Measurements from ENCODE around the gene EEF1A1. TPM values are rescaled to one million over a fixed set of nuclear protein-coding genes. Genes with fewer than 3 reads are reported as not detected.
"Not testable (repeated sequence)": the region's sequence is repeated elsewhere in the genome, so short reads cannot be mapped to it uniquely, and the experiment has no call there.

The EEF1A1 gene
- total RNA-seq: 25,587 TPM

- H3K27ac ChIP-seq (ENCODE audit: low read depth, low read length): peak within 1 kb of the TSS; percentile 97
- peaks cover 0 to 26% (median 21%) of the 10 kb centered on the region in 3 donors for H3K27me3 ChIP-seq (ENCODE audit: control insufficient read depth in 3 of 3, insufficient read depth in 3 of 3, low read length in 3 of 3)
- H3K9ac ChIP-seq (ENCODE audit: low read depth in 1 of 3, low read length in 3 of 3): peak within 1 kb of the TSS; percentile 90 to 96 (median 95)
- H3K4me1 ChIP-seq (ENCODE audit: control insufficient read depth in 3 of 3, insufficient read depth in 3 of 3, low read length in 3 of 3): peaks cover 15 to 20% (median 18%) of the 10 kb centered on the region in 3 donors
- H3K4me3 ChIP-seq (ENCODE audit: low read length in 3 of 3): peak within 1 kb of the TSS; percentile 81 to 88 (median 87)
- peaks cover 14 to 18% (median 16%) of the 10 kb centered on the region in 3 donors for H3K36me3 ChIP-seq (ENCODE audit: control insufficient read depth in 3 of 3, insufficient read depth in 3 of 3, low read length in 3 of 3)
- no peaks in the 10 kb centered on the region for H3K9me3 ChIP-seq (ENCODE audit: control insufficient read depth in 3 of 3, low read length in 3 of 3)
Observed at GRCh38 chr6:73520688-73521350, at the start of gene EEF1A1. Gene EEF1A1, minus strand, starts transcription at chr6:73521032. Its CDS starts 1,006 bp downstream, at chr6:73520026.

GRCh38 chr6:73569121-73569520, 48.3 kb upstream of the EEF1A1 start:
- Histone ChIP-seq H3K36me3 (ENCODE audit: control insufficient read depth in 3 of 3, insufficient read depth in 3 of 3, low read length in 3 of 3) (no peaks in the 10 kb centered on the region), H3K9ac (ENCODE audit: low read depth in 1 of 3, low read length in 3 of 3) (no peak overlapping the region), H3K27me3 (ENCODE audit: control insufficient read depth in 3 of 3, insufficient read depth in 3 of 3, low read length in 3 of 3) (no peaks in the 10 kb centered on the region), H3K4me3 (ENCODE audit: low read length in 3 of 3) (no peak overlapping the region), H3K9me3 (ENCODE audit: control insufficient read depth in 3 of 3, low read length in 3 of 3) (no peaks in the 10 kb centered on the region), H3K4me1 (ENCODE audit: control insufficient read depth in 3 of 3, insufficient read depth in 3 of 3, low read length in 3 of 3) (peaks cover 7 to 19% (median 9%) of the 10 kb centered on the region in 3 donors), H3K27ac (ENCODE audit: low read depth, low read length) (no peak overlapping the region)

GRCh38 chr6:73566954-73567591, 46.2 kb upstream of the EEF1A1 start:
- Histone ChIP-seq H3K36me3 (ENCODE audit: control insufficient read depth in 3 of 3, insufficient read depth in 3 of 3, low read length in 3 of 3) (no peaks in the 10 kb centered on the region), H3K4me1 (ENCODE audit: control insufficient read depth in 3 of 3, insufficient read depth in 3 of 3, low read length in 3 of 3) (peaks cover 7 to 19% (median 9%) of the 10 kb centered on the region in 3 donors), H3K9ac (ENCODE audit: low read depth in 1 of 3, low read length in 3 of 3) (no peak overlapping the region), H3K27ac (ENCODE audit: low read depth, low read length) (no peak overlapping the region), H3K27me3 (ENCODE audit: control insufficient read depth in 3 of 3, insufficient read depth in 3 of 3, low read length in 3 of 3) (no peaks in the 10 kb centered on the region), H3K4me3 (ENCODE audit: low read length in 3 of 3) (peak overlapping the region in 1 of 3 donors; percentile 15), H3K9me3 (ENCODE audit: control insufficient read depth in 3 of 3, low read length in 3 of 3) (no peaks in the 10 kb centered on the region)

GRCh38 chr6:73566486-73566871, 45.6 kb upstream of the EEF1A1 start:
- H3K27ac ChIP-seq (ENCODE audit: low read depth, low read length); H3K27me3 ChIP-seq (ENCODE audit: control insufficient read depth in 3 of 3, insufficient read depth in 3 of 3, low read length in 3 of 3); H3K4me3 ChIP-seq (ENCODE audit: low read length in 3 of 3); H3K9me3 ChIP-seq (ENCODE audit: control insufficient read depth in 3 of 3, low read length in 3 of 3); H3K36me3 ChIP-seq (ENCODE audit: control insufficient read depth in 3 of 3, insufficient read depth in 3 of 3, low read length in 3 of 3); H3K9ac ChIP-seq (ENCODE audit: low read depth in 1 of 3, low read length in 3 of 3): not testable (repeated sequence)
- peaks cover 7 to 15% (median 9%) of the 10 kb centered on the region in 3 donors for H3K4me1 ChIP-seq (ENCODE audit: control insufficient read depth in 3 of 3, insufficient read depth in 3 of 3, low read length in 3 of 3)

- Histone ChIP-seq H3K4me3 (ENCODE audit: low read length in 3 of 3) (no peak overlapping the region), H3K9me3 (ENCODE audit: control insufficient read depth in 3 of 3, low read length in 3 of 3) (no peaks in the 10 kb centered on the region), H3K27me3 (ENCODE audit: control insufficient read depth in 3 of 3, insufficient read depth in 3 of 3, low read length in 3 of 3) (no peaks in the 10 kb centered on the region), H3K4me1 (ENCODE audit: control insufficient read depth in 3 of 3, insufficient read depth in 3 of 3, low read length in 3 of 3) (peaks cover 7 to 10% (median 7%) of the 10 kb centered on the region in 3 donors), H3K27ac (ENCODE audit: low read depth, low read length) (no peak overlapping the region), H3K36me3 (ENCODE audit: control insufficient read depth in 3 of 3, insufficient read depth in 3 of 3, low read length in 3 of 3) (no peaks in the 10 kb centered on the region), H3K9ac (ENCODE audit: low read depth in 1 of 3, low read length in 3 of 3) (no peak overlapping the region)
Observed at GRCh38 chr6:73565767-73566485, 45.1 kb upstream of the EEF1A1 start.

- H3K27ac ChIP-seq (ENCODE audit: low read depth, low read length): no peak overlapping the region
- no peak overlapping the region for H3K9ac ChIP-seq (ENCODE audit: low read depth in 1 of 3, low read length in 3 of 3)
- H3K27me3 ChIP-seq (ENCODE audit: control insufficient read depth in 3 of 3, insufficient read depth in 3 of 3, low read length in 3 of 3): no peaks in the 10 kb centered on the region
- H3K9me3 ChIP-seq (ENCODE audit: control insufficient read depth in 3 of 3, low read length in 3 of 3): no peaks in the 10 kb centered on the region
- H3K4me1 ChIP-seq (ENCODE audit: control insufficient read depth in 3 of 3, insufficient read depth in 3 of 3, low read length in 3 of 3): peaks cover 3 to 5% (median 3%) of the 10 kb centered on the region in 3 donors
- no peaks in the 10 kb centered on the region for H3K36me3 ChIP-seq (ENCODE audit: control insufficient read depth in 3 of 3, insufficient read depth in 3 of 3, low read length in 3 of 3)
- no peak overlapping the region for H3K4me3 ChIP-seq (ENCODE audit: low read length in 3 of 3)
Observed at GRCh38 chr6:73564578-73565345, 43.9 kb upstream of the EEF1A1 start.

GRCh38 chr6:73562558-73562957, 41.7 kb upstream of the EEF1A1 start:
- Histone ChIP-seq H3K9ac (ENCODE audit: low read depth in 1 of 3, low read length in 3 of 3) (no peak overlapping the region), H3K9me3 (ENCODE audit: control insufficient read depth in 3 of 3, low read length in 3 of 3) (no peaks in the 10 kb centered on the region), H3K36me3 (ENCODE audit: control insufficient read depth in 3 of 3, insufficient read depth in 3 of 3, low read length in 3 of 3) (no peaks in the 10 kb centered on the region), H3K4me3 (ENCODE audit: low read length in 3 of 3) (no peak overlapping the region), H3K27ac (ENCODE audit: low read depth, low read length) (no peak overlapping the region), H3K27me3 (ENCODE audit: control insufficient read depth in 3 of 3, insufficient read depth in 3 of 3, low read length in 3 of 3) (peaks cover 0 to 5% (median 0%) of the 10 kb centered on the region in 3 donors), H3K4me1 (ENCODE audit: control insufficient read depth in 3 of 3, insufficient read depth in 3 of 3, low read length in 3 of 3) (peaks cover 3 to 5% (median 3%) of the 10 kb centered on the region in 3 donors)

- H3K9ac ChIP-seq (ENCODE audit: low read depth in 1 of 3, low read length in 3 of 3): no peak overlapping the region
- no peaks in the 10 kb centered on the region for H3K36me3 ChIP-seq (ENCODE audit: control insufficient read depth in 3 of 3, insufficient read depth in 3 of 3, low read length in 3 of 3)
- no peaks in the 10 kb centered on the region for H3K4me1 ChIP-seq (ENCODE audit: control insufficient read depth in 3 of 3, insufficient read depth in 3 of 3, low read length in 3 of 3)
- H3K27ac ChIP-seq (ENCODE audit: low read depth, low read length): no peak overlapping the region
- no peaks in the 10 kb centered on the region for H3K9me3 ChIP-seq (ENCODE audit: control insufficient read depth in 3 of 3, low read length in 3 of 3)
- peaks cover 0 to 5% (median 0%) of the 10 kb centered on the region in 3 donors for H3K27me3 ChIP-seq (ENCODE audit: control insufficient read depth in 3 of 3, insufficient read depth in 3 of 3, low read length in 3 of 3)
- H3K4me3 ChIP-seq (ENCODE audit: low read length in 3 of 3): no peak overlapping the region
Observed at GRCh38 chr6:73560853-73561407, 40.1 kb upstream of the EEF1A1 start.

GRCh38 chr6:73560182-73560732, 39.4 kb upstream of the EEF1A1 start:
- Histone ChIP-seq H3K4me1 (ENCODE audit: control insufficient read depth in 3 of 3, insufficient read depth in 3 of 3, low read length in 3 of 3) (no peaks in the 10 kb centered on the region), H3K36me3 (ENCODE audit: control insufficient read depth in 3 of 3, insufficient read depth in 3 of 3, low read length in 3 of 3) (no peaks in the 10 kb centered on the region), H3K4me3 (ENCODE audit: low read length in 3 of 3) (no peak overlapping the region), H3K9me3 (ENCODE audit: control insufficient read depth in 3 of 3, low read length in 3 of 3) (no peaks in the 10 kb centered on the region), H3K9ac (ENCODE audit: low read depth in 1 of 3, low read length in 3 of 3) (no peak overlapping the region), H3K27me3 (ENCODE audit: control insufficient read depth in 3 of 3, insufficient read depth in 3 of 3, low read length in 3 of 3) (peaks cover 0 to 5% (median 0%) of the 10 kb centered on the region in 3 donors), H3K27ac (ENCODE audit: low read depth, low read length) (no peak overlapping the region)
